Activated T-cell treated with anti-CD3 and anti-CD28 coated beads, Interleukin-2, amount 50 U/mL, for 1 hour (primary cell): Measurements from ENCODE around the gene ENPP5.
"Not testable (repeated sequence)": the region's sequence is repeated elsewhere in the genome, so short reads cannot be mapped to it uniquely, and the experiment has no call there.

ENCODE experiments used
- DNase-seq: peaks from one replicate; pipeline ENCODE4 v3.0.0-alpha.2; 2020

The ENPP5 gene

DNA sequence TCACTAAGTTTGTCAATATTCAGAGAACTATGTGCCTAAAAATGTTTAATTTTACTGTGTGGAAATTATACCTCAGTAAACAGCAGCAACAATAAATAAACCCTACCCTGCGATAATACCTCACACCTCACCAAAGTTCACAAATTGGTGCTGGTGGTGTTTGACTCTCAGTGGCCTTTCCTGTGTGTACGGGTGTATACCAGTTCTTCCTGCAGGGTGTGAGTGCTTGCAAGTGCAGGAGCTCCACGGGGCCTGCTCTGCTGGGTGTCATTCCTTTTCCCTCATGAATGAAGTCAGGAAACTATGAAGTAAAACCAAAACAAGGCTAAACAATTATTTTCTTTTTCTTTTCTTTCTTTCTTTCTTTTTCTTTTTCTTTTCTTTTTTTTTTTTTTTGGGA lies 4.1 kb upstream of the ENPP5 start:
- no peak for DNase-seq

DNA sequence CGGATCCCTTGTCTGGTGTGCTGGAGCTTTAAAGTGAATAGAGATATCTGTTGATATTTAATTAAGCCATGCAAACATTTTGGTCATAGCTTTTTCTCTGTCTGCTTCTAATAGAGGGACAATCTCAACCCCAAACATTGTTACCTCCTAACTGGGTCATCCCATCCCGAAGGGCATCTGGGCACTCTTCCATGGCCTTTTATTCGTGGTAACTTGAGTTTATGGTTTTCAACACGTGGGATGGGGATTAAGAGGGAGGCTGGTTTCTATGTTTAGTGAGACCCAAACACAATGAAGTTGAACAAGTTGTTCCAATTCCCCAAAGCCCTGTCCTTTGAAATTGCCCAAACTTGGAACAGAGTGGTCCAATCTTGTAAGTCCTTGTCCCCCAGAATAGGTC lies 1.4 kb upstream of the ENPP5 start:
- no peak for DNase-seq

DNA sequence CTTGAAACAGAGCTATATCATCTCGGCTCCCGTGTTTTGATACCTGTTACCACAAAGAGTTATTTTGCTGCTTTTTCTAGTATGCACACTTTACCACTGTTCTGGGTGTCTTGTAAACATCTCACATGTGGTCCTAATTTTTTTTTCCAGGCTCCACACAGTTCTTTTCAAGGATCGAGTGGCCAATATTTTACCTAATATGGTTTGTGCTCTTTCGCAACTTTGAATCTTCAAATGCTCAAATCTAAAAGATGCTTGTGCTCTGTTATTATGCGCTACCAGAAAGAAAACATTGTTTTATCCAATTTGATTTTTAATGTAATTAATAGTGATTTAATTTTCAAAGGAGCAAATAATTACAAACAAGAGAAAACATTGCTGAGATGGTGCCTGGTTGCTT lies 10.7 kb downstream of the ENPP5 start:
- DNase-seq, result no peak

DNA sequence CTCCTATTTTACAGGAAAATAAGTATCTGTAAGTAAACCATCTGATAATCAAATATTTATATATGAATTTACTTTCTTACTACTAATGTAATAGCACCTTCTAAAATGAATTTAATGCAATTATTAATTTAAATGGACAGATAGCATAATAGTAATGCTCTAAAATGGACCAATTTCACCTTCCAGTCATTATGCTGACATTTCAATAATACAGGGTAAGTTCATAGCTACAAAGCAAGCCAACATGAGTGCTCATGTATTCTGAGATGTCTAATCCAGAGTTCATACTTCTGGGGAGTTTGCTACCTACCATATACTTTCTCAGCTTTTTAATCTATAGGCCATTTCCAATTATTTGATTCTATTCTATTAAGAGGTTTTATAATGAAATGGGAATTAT lies 11.6 kb downstream of the ENPP5 start:
- DNase-seq, result no peak

DNA sequence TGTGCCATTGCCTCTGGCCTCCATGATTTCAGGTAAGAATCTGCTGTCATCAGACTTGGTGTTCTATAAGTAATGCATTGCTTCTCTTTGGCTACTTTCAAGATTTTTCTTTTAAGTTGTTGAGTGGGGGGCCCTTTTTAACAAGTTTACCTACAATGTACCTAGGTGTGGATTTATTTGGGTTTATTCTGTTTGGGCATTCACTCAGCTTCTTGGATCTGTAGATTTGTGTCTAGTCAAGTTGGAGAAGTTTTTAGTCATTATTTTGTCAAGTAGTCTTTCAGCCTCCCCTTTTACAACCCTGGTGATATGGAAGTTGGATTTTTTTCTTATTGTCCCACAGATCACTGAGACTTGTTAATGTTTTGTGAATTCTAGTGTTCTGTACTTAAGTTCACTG lies 14.1 kb downstream of the ENPP5 start:
- no peak for DNase-seq

DNA sequence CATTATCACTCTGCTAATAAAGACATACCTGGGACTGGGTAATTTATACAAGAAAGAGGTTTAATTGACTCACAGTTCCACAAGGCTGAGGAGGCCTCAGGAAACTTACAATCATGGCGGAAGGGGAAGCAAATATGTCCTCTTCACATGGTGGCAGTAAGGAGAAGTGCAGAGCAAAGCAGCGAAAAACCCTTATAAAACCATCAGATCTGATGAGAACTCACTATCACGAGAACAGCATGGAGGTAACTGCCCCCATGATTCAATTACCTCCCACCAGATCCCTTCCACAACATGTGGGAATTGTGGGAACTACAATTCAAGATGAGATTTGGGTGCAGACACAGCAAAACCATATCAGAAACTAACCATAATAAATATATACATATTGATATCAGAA lies 21.7 kb downstream of the ENPP5 start:
- DNase-seq, result not testable (repeated sequence)

DNA sequence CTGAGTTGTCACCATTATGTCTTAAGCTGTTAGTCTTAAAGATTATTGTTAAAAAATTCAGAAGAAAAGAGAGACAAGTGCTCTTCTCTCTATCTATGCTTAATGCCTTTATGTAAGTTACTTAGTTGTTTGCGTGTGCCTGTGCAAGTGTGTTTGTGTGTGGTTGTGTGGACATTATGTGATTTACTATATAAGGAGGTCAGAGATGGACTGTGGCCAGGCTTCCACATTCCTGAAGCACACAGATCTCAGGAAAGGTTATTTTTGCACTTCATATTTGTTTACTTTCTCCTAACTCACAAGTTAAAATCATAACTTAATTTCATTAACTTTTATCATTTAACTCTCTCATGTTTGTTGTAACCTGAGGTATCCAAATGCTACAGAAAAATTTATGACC lies 26.5 kb downstream of the ENPP5 start:
- DNase-seq, result no peak

DNA sequence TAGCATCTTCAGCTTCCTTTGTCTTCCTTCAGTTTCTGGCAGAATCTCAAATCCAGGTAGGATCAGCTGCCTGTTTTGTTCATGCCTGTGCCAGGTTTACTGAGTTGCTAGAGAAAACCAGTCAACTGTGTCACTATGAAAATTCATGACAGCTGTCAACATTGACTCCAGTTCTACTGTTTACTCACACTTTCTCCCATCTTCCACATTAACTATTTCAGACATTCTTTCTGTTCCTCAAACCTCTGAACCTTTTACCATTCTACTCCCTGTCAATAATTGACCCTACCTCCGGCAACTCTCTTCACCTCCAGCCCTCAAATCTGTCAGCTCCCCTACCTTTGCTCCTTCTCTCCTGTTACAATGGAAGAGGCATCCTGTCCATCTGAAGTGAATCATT lies 32.5 kb downstream of the ENPP5 start:
- no peak for DNase-seq

DNA sequence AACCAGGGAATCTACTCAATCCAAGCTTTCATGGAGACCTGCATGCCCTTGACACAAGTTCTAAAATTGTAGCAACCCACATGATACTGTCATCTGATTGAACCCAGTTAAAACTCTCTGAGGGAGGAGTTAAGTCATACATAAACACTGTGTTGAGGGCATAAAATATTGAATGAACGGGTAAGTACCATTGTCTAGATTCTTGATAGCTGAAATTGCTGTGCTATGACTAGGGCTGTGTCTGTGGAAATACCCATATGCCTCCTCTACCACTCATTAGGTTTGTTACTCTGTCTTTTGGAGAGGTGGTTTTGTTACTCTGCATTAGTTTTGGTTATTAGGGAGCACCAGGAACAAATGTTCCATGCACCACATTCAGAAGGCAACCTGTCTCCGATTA lies 33.4 kb downstream of the ENPP5 start:
- DNase-seq, result no peak

DNA sequence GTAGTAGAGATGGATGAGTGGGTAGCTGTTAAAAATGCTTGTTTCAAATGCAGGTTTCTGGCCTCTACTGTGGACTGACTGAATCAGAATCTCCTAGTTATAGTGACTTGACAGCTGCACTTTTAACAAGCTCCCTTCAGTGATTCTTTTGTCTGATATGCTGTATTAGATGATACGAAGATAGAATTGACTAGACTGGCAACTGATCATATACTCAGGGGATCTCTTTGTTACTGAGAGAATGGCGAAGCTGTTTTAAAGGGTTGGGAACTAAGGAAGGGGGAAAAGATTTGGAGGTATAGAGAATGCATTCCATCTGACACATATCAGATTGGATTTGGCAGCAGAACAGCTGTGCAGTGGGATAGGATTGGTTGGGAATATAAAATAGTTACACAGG lies 33.9 kb downstream of the ENPP5 start:
- DNase-seq, result no peak

DNA sequence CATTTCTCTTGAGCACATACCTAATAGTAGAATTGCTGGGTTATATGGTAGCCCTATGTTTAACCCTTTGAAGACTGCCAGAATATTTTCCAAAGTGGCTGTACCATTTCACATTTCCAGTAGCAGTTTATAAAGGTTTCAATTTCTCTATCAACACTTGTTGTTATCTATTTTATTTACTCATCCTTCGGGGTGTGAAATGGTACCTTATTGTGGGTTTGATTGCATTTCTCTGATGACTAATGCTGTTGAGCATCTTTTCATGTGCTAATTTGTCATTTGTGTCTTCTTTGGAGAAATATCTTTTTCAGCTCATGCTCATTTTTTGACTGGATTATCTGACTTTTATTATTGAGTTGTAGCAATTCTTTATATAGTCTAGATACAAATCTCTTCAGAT lies 35.6 kb downstream of the ENPP5 start:
- no peak for DNase-seq

DNA sequence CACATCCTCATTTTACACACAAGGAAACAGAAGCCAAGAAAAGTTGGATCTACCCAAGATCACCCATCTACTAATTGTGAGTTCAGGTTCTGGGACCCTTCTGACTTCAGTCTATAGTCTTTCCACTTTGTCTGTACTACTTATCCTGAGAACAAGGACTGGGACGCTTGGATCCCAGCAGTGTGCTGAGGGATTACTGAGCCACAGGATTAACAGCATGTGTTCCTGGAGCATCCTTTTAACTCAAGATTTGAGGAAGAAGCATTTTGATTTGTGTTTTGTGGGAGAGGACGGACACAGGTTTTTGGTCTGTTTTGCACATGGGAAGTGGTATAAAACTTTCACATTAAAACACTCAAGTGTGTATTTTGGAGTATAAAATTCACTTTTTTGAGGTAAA lies 36.6 kb downstream of the ENPP5 start:
- DNase-seq, result no peak

DNA sequence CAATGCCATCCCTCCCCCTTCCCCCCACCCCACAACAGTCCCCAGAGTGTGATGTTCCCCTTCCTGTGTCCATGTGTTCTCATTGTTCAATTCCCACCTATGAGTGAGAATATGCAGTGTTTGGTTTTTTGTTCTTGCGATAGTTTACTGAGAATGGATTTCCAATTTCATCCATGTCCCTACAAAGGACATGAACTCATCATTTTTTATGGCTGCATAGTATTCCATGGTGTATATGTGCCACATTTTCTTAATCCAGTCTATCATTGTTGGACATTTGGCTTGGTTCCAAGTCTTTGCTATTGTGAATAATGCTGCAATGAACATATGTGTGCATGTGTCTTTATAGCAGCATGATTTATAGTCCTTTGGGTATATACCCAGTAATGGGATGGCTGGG lies 39.5 kb downstream of the ENPP5 start:
- DNase-seq, result not testable (repeated sequence)

DNA sequence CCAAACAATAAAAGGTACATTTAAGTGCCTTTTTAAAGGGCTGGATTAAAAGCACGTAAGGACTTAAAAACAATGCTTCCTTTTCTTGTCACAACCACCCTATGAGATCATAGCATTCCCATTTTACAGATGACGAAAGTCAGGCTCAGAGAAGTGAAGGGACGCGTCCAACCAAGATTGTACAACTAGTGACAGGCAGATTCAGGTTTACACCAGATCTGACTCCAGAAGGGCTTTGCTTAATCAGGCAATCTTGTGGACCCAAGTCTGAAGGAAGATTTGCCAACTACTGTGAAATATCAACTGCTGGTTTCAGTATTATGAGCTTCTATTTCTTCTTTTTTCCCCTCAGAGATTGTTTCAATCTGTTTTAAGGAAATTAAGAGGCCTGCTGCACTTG lies 40.1 kb downstream of the ENPP5 start:
- no peak for DNase-seq

DNA sequence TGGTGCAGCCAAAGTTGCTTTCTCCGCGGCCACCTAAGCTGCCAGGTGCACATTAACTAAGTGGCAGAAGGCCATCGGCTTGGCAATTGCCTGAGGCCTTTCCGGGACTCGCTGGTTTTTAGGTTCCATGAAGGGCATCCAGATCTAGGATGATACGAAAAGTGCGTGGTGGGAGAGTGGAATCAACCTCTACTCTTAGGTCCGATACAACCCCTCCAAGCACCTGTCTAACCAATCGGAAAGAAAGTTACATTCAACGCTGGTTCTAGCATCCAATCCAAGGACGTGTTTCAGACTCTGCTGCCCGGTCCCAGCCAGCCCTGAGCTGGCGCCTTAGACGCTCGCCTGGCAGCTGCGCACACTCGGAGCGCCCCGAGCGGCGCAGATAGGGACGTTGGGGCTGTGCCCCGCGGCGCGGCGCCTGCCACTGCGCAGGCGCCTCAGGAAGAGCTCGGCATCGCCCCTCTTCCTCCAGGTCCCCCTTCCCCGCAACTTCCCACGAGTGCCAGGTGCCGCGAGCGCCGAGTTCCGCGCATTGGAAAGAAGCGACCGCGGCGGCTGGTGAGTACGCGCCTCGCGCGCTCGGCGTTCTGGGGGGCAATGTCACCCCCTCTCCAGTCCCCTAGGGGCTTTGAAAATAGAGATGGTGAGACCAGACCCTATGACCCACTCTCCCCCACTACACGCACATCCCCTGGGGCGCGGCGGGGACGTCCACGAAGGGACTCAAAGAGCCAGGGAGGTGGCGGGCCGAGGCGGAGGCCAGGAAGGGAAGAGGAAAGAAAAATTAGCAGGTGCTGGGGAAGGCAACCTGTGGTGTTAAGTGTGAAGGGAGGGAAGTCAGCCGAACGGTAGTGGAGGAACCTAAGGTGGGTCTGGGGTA lies 40.9 kb downstream of the ENPP5 start, which contains the start of gene ENPP4:
TSS of gene ENPP4 (plus strand) at position 361 of the 883 bp plus-strand sequence. CDS start 9,595 bp downstream, outside the sequence.
- peak; percentile 85 for DNase-seq

DNA sequence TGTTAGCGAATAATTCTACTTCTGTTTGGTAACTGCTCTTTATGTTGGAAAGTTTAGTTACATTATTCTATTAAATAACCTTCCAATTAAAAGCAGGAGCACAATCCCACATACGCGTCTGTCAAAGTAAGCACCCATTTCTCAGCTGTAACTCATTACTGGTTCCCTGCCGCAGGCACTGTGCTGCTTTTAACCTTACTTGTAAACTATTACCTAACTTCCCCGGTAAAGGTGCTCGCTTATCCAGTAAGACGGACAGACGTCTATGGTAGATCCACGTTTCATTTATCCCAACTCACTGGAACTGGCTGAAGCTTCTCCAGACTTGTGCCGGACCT lies 41.5 kb downstream of the ENPP5 start:
- DNase-seq, result no peak

DNA sequence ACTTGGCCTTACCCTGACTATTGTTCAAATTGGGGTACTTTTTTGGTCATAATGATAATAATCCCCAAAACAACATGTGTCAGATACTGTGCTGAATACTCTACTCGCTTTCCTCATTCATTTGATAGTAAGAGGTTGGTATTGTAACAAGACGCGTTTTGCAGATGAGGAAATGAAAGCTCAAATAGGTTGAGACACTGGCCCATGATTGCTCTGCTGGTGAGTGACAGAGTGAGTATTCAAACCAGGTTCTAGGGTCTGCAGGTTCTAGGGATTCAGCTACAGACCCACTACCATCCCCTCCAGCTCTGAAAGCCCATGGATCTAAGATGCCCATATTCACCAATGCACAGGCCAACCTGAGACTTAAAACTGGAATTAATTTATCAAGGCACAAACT lies 42.3 kb downstream of the ENPP5 start:
- no peak for DNase-seq

DNA sequence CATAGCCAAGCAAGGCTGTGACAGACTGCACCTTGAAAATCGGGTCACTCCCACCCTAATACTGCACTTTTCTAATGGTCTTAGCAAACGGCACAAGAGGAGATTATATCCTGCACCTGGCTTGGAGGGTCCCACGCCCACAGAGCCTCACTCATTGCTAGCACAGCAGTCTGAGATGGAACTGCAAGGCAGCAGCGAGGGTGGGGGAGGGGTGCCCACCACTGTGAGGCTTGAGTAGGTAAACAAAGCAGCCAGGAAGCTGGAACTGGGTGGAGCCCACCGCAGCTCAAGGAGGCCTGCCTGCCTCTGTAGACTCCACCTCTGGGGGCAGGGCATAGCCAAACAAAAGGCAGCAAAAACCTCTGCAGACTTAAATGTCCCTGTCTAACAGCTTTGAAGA lies 51.1 kb downstream of the ENPP5 start:
- DNase-seq, result not testable (repeated sequence)

DNA sequence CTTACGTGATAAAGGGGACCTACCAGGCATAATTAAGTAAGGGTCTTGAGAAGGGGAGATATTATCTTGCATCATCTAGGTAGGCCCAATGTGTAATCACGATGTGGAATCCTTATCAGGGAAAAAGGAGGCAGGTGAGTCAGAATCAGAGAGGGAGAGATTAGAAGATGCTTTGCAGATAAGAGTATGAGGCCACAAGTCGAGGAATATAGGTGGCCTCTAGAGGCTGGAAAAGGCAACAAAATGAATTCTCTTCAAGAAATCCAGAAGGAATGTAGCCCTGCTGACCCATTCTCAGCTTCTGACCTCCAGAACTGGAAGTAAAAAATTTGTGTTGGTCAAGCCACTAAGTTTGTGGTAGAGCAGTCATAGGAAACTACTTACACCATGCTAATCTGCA lies 51.9 kb downstream of the ENPP5 start:
- DNase-seq, result no peak

DNA sequence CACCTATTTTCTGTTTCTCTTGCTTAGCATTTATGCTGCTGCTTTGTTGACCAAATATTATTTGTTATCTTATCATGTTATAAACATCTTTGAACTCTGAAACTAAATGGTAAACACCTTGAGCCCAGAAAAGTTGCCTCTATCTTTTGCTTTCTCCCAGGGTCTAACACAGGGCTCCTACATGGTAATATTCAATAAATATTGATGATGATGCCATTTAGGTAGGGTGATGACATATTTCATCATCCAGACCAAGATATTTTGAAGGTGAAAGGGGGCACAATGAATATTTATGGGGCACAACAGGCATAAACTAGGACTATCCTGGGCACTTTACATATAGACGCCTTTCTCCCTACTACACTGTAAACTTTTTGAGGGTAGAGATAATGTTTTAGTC lies 52.6 kb downstream of the ENPP5 start:
- no peak for DNase-seq

DNA sequence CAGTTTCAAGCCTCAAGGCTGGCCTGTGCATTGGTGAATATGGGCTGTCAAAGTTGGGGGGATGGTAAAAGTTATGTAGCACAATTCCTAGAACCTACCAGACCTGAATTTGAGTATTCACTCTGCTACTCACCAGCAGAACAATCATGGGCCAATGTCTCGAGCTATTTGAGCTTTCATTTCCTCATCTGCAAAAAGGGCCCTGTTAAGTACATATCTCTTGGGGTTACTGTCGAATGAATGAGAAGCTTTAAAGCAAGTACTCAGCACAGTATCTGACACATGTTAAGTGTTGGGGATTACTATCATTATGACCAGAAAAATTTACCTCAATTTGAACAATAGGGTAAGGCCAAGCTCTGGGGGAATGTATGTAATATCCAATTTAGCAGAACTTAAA lies 54.5 kb downstream of the ENPP5 start:
- no peak for DNase-seq

DNA sequence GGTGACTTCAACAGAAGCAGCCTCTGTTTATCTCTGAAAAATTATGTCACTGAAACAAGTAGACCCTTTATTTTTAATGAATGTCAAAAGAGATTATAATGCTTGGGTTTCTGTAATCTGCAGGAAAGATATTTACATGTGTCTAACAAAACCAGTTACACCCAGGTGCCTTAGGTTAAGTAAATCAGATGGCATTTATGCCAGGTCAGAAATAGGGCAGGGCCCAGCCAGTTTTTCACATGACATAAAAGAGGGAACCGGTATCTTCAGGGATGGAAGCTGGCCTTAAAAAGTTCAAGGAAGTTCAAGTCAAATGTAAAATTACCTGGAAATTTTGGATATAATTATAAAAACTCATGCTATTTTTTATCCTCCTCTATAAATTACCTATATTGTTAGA lies 55.1 kb downstream of the ENPP5 start:
- DNase-seq, result no peak

DNA sequence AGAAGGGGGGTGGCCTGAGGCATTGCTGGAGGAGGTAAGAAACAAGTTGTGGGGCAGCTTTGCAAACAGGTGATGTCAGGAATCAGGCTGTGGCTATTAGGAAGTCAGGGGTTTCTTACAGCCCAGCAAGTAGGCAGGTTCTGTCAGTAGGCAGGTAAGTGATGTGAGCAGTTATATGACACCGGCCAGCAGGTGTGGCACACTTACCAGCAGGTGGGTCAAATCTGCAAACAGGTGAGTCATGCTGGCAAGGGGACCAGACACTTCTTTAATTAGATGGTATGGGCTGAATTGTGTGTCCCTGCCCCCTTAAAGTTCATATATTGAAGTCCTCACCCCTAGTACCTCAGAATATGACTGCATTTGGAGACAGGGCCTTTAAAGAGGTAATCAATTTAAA lies 57.4 kb downstream of the ENPP5 start:
- no peak for DNase-seq
